UCSD-AML1 (cell line): ENCODE data around the gene MFAP2.
"Not testable (repeated sequence)": the region's sequence is repeated elsewhere in the genome, so short reads cannot be mapped to it uniquely, and the experiment has no call there.

Source experiments
- DNase-seq: peaks from one replicate; lab custom pipeline; 2025; ENCODE audit not compliant: unreplicated experiment; lab: John Stamatoyannopoulos, UW

MFAP2 gene

GRCh38 chr1:16964169-16964568 is 16.3 kb downstream of the MFAP2 start:
- DNase-seq: not testable (repeated sequence)

- no peak for DNase-seq
Observed at GRCh38 chr1:16961297-16962133, 18.9 kb downstream of the MFAP2 start.

GRCh38 chr1:16960560-16961296 is 19.7 kb downstream of the MFAP2 start:
- no peak for DNase-seq

GRCh38 chr1:16958475-16958874 is 21.9 kb downstream of the MFAP2 start:
- no peak for DNase-seq

GRCh38 chr1:16957731-16958130 is 22.7 kb downstream of the MFAP2 start:
- no peak for DNase-seq

GRCh38 chr1:16956775-16957174 is 23.6 kb downstream of the MFAP2 start:
- no peak for DNase-seq

GRCh38 chr1:16955186-16955585 is 25.2 kb downstream of the MFAP2 start:
- no peak for DNase-seq

GRCh38 chr1:16954579-16954978 is 25.8 kb downstream of the MFAP2 start:
- no peak for DNase-seq

GRCh38 chr1:16952376-16952775 is 28.0 kb downstream of the MFAP2 start:
- DNase-seq: not testable (repeated sequence)

GRCh38 chr1:16949026-16949425 is 31.4 kb downstream of the MFAP2 start:
- DNase-seq: not testable (repeated sequence)

- DNase-seq: not testable (repeated sequence)
Observed at GRCh38 chr1:16948282-16948891, 32.0 kb downstream of the MFAP2 start.

GRCh38 chr1:16946646-16947045 is 33.8 kb downstream of the MFAP2 start:
- no peak for DNase-seq

GRCh38 chr1:16946185-16946584 is 34.2 kb downstream of the MFAP2 start:
- not testable (repeated sequence) for DNase-seq

GRCh38 chr1:16945512-16945911 is 34.9 kb downstream of the MFAP2 start:
- not testable (repeated sequence) for DNase-seq

- DNase-seq: no peak
Observed at GRCh38 chr1:16944038-16944437, 36.4 kb downstream of the MFAP2 start.

- not testable (repeated sequence) for DNase-seq
Observed at GRCh38 chr1:16939386-16940180, 40.8 kb downstream of the MFAP2 start.

GRCh38 chr1:16938351-16939321 is 41.8 kb downstream of the MFAP2 start:
- no peak for DNase-seq

GRCh38 chr1:16936580-16936979 is 43.8 kb downstream of the MFAP2 start:
- DNase-seq: not testable (repeated sequence)

GRCh38 chr1:16933945-16934344 is 46.5 kb downstream of the MFAP2 start:
- DNase-seq: not testable (repeated sequence)
